GM12874 (cell line): ENCODE results near the gene ECE2.

ENCODE experiments used
- CTCF ChIP-seq: IDR thresholded peaks from 2 replicates; pipeline ENCODE4 v1.5.1; 2011; ENCODE audit warnings: low read depth, mild to moderate bottlenecking, control low read depth, low read length, moderate library complexity; ENCODE audit not compliant: insufficient read depth

ECE2 gene

DNA sequence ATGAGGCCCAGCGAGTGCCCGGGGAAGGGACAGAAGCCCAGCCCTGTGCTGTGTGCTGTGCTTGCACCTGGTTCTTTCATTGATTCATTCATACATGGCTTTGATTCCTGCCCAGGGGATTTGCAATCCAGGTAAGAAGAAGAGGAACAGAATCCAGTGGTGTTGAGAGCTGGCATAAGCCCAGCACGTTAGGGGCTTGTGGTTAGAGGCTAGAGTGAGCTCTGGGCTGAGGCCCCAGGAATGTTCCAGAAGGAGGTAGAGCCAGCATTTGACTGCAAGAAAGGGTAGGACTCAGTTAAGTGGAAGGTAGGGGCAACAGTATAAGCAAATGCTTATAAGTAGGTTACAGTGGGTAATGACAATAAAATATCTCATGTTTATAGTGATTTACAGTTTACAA, 44.2 kb upstream of the ECE2 start:
- no peak for TF ChIP-seq CTCF

DNA sequence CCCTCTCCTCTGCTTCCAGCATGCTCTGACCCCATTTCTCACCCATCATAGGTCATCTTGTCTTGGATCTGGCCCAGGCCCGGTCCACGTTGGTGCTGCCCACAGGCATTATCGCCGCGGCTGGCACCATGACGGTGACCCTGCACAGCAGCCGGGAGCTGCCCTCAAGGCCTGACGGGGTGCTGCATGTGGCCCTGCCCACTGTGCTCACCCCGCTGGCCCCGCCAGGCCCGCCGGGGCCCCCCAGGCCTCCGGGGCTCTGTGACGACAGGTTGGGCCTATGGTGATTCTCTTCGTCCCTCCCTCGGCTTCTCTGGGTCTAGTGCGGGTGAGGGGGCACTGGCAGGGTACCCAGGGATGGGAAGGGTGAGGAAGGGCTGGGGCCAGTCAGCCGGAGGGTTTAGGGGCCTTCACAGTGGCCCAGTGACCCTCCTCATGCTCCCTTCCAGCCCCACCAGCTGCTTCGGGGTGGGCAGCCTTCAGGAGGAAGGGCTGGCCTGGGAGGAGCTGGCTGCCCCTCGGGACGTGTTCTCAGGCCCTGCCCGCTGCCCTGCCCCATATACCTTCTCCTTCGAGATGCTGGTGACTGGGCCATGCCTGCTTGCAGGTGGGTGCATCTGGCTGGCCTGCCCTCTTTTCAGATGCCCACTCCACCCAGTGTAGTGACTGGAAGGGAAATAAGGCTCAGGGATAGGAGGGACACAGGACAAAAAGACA, 42.5 kb upstream of the ECE2 start:
- TF ChIP-seq CTCF = no peak

GRCh38 chr3:184234224-184234623, 41.6 kb upstream of the ECE2 start:
- TF ChIP-seq CTCF = no peak

DNA sequence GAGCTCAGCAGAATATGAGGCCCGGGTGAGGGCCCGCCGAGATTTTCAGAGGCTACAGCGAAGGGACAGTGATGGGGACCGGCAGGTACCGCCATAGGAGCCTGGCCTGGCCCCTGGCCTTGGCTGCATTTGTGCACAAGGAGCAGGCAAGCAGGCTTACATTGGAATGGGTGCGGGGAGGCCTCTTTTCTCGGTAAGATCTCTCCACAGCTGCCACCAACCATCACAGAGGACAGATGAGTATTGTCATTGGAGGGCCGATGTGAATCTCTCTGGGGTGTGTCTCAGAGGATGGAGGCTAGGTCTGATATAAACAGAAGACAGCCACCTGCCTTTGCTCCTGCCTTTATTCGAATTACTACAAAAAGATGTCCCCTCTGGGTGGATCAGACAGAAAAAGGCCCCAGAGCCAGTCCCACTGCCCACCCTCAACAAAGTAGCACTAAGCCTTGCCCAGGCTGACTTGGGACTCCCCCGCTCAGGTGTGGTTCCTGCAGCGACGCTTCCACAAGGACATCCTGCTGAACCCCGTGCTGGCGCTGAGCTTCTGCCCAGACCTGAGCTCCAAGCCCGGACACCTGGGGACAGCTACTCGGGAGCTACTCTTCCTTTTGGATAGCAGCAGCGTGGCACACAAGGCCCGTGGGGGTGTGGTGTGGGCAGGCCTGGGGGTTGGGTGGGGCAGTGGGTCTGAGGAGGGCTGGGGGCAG, 41.0 kb upstream of the ECE2 start:
- no peak for TF ChIP-seq CTCF

DNA sequence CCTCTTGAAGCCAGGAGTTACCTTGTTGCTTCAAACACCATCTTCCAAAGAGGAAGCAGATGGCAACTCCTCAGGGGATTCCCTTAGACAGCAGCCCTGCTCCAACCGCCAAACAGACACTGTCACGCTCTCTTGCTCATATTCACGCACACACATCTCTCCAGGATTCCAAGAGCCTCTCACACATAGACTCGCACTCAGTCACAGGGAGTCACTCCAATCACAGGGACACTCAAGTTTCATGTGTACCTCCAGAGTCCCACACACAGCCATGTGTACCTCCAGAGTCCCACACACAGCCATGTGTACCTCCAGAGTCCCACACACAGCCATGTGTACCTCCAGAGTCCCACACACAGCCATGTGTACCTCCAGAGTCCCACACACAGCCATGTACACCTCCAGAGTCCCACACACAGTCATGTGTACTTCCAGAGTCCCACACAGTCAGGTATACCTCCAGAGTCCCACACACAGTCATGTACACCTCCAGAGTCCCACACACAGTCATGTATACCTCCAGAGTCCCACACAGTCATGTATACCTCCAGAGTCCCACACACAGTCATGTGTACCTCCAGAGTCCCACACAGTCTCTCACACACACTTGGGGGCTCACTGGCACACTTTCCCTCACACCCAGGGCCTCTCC, 40.3 kb upstream of the ECE2 start:
- TF ChIP-seq CTCF = no peak

GRCh38 chr3:184236033-184236410, 39.8 kb upstream of the ECE2 start:
- no peak for TF ChIP-seq CTCF

DNA sequence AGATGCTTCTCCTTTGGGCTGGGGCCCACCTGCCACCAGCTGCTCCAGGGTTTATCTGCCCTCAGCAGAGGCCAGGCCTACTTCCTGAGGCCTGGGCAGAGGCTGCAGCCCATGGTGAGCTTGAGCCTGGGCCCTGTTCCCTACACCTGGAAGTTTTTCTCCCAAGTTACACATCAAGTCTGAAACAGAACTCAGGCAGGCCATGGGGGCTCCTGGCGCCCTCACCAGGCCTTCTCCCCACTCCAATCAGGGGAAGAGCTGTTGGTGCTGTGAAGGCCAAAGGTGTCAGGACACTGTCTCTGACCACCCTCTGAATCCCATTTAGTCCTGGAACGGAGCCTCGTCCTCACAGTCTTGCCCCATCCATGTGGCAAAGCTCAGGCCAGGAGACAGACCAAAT, 39.2 kb upstream of the ECE2 start:
- no peak for TF ChIP-seq CTCF
